PC-3 (cell line): ENCODE results near the gene CLOCK. TPM values are rescaled to one million over a fixed set of nuclear protein-coding genes. Genes with fewer than 3 reads are reported as not detected.

ENCODE experiments used
- ATAC-seq: fragments of 200-7000 bp; cut with Tn5 transposase; 2 replicates; pipeline ENCODE4 v1.9.1; 2020; ENCODE audit warnings: mild to moderate bottlenecking, moderate library complexity
- BruUV-seq: library from RNA; stranded (reverse); fragments of 400-500 nt; replicated peaks from 2 replicates; lab custom pipeline; 2021; lab: Mats Ljungman, UMichigan
- CTCF ChIA-PET: fragments of 300-600 bp; sonication (Branson Sonifier 250); formaldehyde crosslinking; loops from one replicate; lab custom pipeline; 2022; ENCODE audit warnings: antibody characterized with exemption; lab: Charles Lee
- POLR2A ChIA-PET: fragments of 300-600 bp; sonication (Branson Sonifier 250); formaldehyde crosslinking; loops from one replicate; lab custom pipeline; 2022; ENCODE audit warnings: antibody characterized with exemption; ENCODE audit not compliant: unreplicated experiment; lab: Charles Lee
- DNase-seq: peaks from one replicate; pipeline ENCODE4 v3.0.0-alpha.2; 2015
- H2AFZ ChIP-seq: fragments of 300-600 bp; sonication (generic); 2 replicates; pipeline ENCODE4 v1.6.0; 2016; ENCODE audit warnings: antibody characterized with exemption, low read length
- H3F3A ChIP-seq: fragments of 300-600 bp; sonication (generic); one replicate; pipeline ENCODE4 v1.6.0; 2017; ENCODE audit warnings: antibody characterized with exemption, low read length, control low read depth, mild to moderate bottlenecking; ENCODE audit not compliant: unreplicated experiment
- H3K27ac ChIP-seq: fragments of 300-600 bp; sonication (generic); 2 replicates; pipeline ENCODE4 v1.5.1; 2016; ENCODE audit warnings: mild to moderate bottlenecking, low read length
- H3K27me3 ChIP-seq: fragments of 300-600 bp; sonication (generic); 2 replicates; pipeline ENCODE4 v1.6.1; 2016; ENCODE audit warnings: low read length, mixed read lengths
- H3K36me3 ChIP-seq: fragments of 300-600 bp; sonication (generic); 2 replicates; pipeline ENCODE4 v1.6.1; 2016; ENCODE audit warnings: low read depth, mixed run types, low read length, mixed read lengths
- H3K4me1 ChIP-seq: fragments of 300-600 bp; sonication (generic); 2 replicates; pipeline ENCODE4 v1.5.1; 2016; ENCODE audit warnings: low read length; ENCODE audit not compliant: insufficient read depth
- H3K4me2 ChIP-seq: fragments of 300-600 bp; sonication (generic); 2 replicates; pipeline ENCODE4 v1.6.0; 2016; ENCODE audit warnings: low read length
- H3K4me3 ChIP-seq: fragments of 300-600 bp; sonication (generic); 2 replicates; pipeline ENCODE4 v1.5.1; 2016; ENCODE audit warnings: mild to moderate bottlenecking, low read length, mixed read lengths
- H3K79me2 ChIP-seq: fragments of 300-600 bp; sonication (generic); 2 replicates; pipeline ENCODE4 v1.6.1; 2017; ENCODE audit warnings: low read length, mixed read lengths
- H3K9ac ChIP-seq: fragments of 300-600 bp; sonication (generic); 2 replicates; pipeline ENCODE4 v1.6.0; 2016; ENCODE audit warnings: mild to moderate bottlenecking, low read length
- H3K9me2 ChIP-seq: fragments of 300-600 bp; sonication (generic); replicated peaks from 2 replicates; pipeline ENCODE4 v1.6.1; 2016; ENCODE audit warnings: mixed run types, low read length, mixed read lengths
- H3K9me3 ChIP-seq: fragments of 300-600 bp; sonication (generic); 2 replicates; pipeline ENCODE4 v1.6.1; 2016; ENCODE audit warnings: low read length, mixed read lengths
- H4K20me1 ChIP-seq: fragments of 300-600 bp; sonication (generic); 2 replicates; pipeline ENCODE4 v1.6.1; 2016; ENCODE audit warnings: low read length, mixed read lengths
- EZH2 ChIP-seq: fragments of 300-600 bp; sonication (generic); IDR thresholded peaks from one replicate; pipeline ENCODE4 v1.6.1; 2017; ENCODE audit warnings: antibody characterized with exemption, mild to moderate bottlenecking, low read length; ENCODE audit not compliant: unreplicated experiment
- EZH2phosphoT487 ChIP-seq: fragments of 300-600 bp; sonication (generic); IDR thresholded peaks from 2 replicates; pipeline ENCODE4 v1.6.1; 2018; ENCODE audit warnings: mild to moderate bottlenecking, antibody characterized with exemption, low read length, borderline replicate concordance
- intact Hi-C: fragments of 100-400 bp; cut with micrococcal nuclease; formaldehyde crosslinking; loops from 2 replicates; pipeline ENCODE4 v1.9.0; 2023
- total RNA-seq: library from RNA; depleted of rRNA; stranded (reverse); fragments of >200 nt; gene quantifications from 2 replicates; pipeline ENCODE4 v1.2.3, GENCODE V29; 2014
- TF ChIP-seq, protein P1 (sequence below): fragments of 300-600 bp; sonication (generic); conservative IDR thresholded peaks from 2 replicates; pipeline ENCODE4 v1.5.1; 2017; ENCODE audit warnings: antibody characterized with exemption, low read depth, mild to moderate bottlenecking, low read length

CLOCK gene
- total RNA-seq, 1 experiment from 2014 or later = 39.7 TPM

- CTCF ChIA-PET = interaction anchor here (0.6 to 1.0 kb wide), 2 partner anchors 50 to 150 kb away, joined by 3 to 6 read pairs; partner anchors contain the start of gene SRD5A3
- peak; percentile 94 for DNase-seq
- BruUV-seq = no TSS peak
Measured at GRCh38 chr4:55395529-55396307, 151.0 kb downstream of the CLOCK start, which contains the start of gene TMEM165. Gene TMEM165, plus strand, starts transcription at chr4:55395957. Its CDS starts 233 bp downstream, at chr4:55396190.

GRCh38 chr4:55395218-55395528 is 151.5 kb downstream of the CLOCK start:
- H2AFZ ChIP-seq = peak overlapping the region; percentile 71
- H4K20me1 ChIP-seq = peaks cover 36% of the 10 kb centered on the region
- H3F3A ChIP-seq = peaks cover 3% of the 10 kb centered on the region
- no peaks in the 10 kb centered on the region for H3K9me3 ChIP-seq
- H3K4me2 ChIP-seq = peak overlapping the region; percentile 92
- TF ChIP-seq, protein P1, sequence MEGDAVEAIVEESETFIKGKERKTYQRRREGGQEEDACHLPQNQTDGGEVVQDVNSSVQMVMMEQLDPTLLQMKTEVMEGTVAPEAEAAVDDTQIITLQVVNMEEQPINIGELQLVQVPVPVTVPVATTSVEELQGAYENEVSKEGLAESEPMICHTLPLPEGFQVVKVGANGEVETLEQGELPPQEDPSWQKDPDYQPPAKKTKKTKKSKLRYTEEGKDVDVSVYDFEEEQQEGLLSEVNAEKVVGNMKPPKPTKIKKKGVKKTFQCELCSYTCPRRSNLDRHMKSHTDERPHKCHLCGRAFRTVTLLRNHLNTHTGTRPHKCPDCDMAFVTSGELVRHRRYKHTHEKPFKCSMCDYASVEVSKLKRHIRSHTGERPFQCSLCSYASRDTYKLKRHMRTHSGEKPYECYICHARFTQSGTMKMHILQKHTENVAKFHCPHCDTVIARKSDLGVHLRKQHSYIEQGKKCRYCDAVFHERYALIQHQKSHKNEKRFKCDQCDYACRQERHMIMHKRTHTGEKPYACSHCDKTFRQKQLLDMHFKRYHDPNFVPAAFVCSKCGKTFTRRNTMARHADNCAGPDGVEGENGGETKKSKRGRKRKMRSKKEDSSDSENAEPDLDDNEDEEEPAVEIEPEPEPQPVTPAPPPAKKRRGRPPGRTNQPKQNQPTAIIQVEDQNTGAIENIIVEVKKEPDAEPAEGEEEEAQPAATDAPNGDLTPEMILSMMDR = peak; percentile 34; the same call in 1 of the 2 replicates
- TF ChIP-seq EZH2 (no peak), EZH2phosphoT487 (no peak)
- peaks cover 42% of the 10 kb centered on the region for H3K79me2 ChIP-seq
- ATAC-seq = no peak
- H3K27ac ChIP-seq = peak overlapping the region; percentile 78
- ChIA-PET CTCF (interaction anchor here (0.6 to 1.0 kb wide), 2 partner anchors 50 to 150 kb away, joined by 3 to 6 read pairs; partner anchors contain the start of gene SRD5A3), POLR2A (interaction anchor here (0.6 to 1.1 kb wide), 3 partner anchors 50 to 159 kb away, joined by 4 to 8 read pairs (median 4); no protein-coding TSS in a partner anchor)
- BruUV-seq = TSS peak; percentile 85
- H3K36me3 ChIP-seq = peaks cover 9% of the 10 kb centered on the region
- H3K4me3 ChIP-seq = peak overlapping the region; percentile 72
- peak overlapping the region; percentile 88 for H3K9ac ChIP-seq
- peaks cover 41% of the 10 kb centered on the region for H3K4me1 ChIP-seq
- DNase-seq = no peak
- no peaks in the 10 kb centered on the region for H3K27me3 ChIP-seq
- intact Hi-C loops = loop anchor here (1.0 kb wide), 1 partner anchor 222 kb away; no protein-coding TSS in a partner anchor
- no peaks in the 10 kb centered on the region for H3K9me2 ChIP-seq

More at GRCh38 chr4:55395529-55396307, 151.0 kb downstream of the CLOCK start, which contains the start of gene TMEM165:
- Histone ChIP-seq H3K9me2 (no peaks in the 10 kb centered on the region), H3K9me3 (no peaks in the 10 kb centered on the region), H3K4me3 (peak within 1 kb of the TSS; percentile 72), H3F3A (peaks cover 3% of the 10 kb centered on the region), H3K27me3 (no peaks in the 10 kb centered on the region), H3K27ac (peak within 1 kb of the TSS; percentile 78), H3K79me2 (peaks cover 46% of the 10 kb centered on the region), H2AFZ (peak within 1 kb of the TSS; percentile 71), H3K4me1 (peaks cover 41% of the 10 kb centered on the region), H3K4me2 (peak within 1 kb of the TSS; percentile 92), H3K36me3 (peaks cover 11% of the 10 kb centered on the region), H4K20me1 (peaks cover 39% of the 10 kb centered on the region), H3K9ac (peak within 1 kb of the TSS; percentile 88)
- TF ChIP-seq, protein P1 = no peak
- TF ChIP-seq EZH2 (no peak), EZH2phosphoT487 (no peak)
- POLR2A ChIA-PET = interaction anchor here (0.6 to 1.1 kb wide), 3 partner anchors 50 to 158 kb away, joined by 4 to 8 read pairs (median 4); no protein-coding TSS in a partner anchor
- ATAC-seq = peak; percentile 86
- intact Hi-C loops = loop anchor here (1.0 kb wide), 2 partner anchors 152 to 222 kb away; no protein-coding TSS in a partner anchor
